HEK293 (cell line): ENCODE results near the gene MTX1.
A peak's percentile ranks its signal among the peaks of the same experiment; 100 is the strongest.

ENCODE experiments used
- CTCF ChIA-PET: fragments of 350-600 bp; formaldehyde crosslinking; extraction: SDS; loops from one replicate; lab custom pipeline; 2021; ENCODE audit warnings: antibody characterized with exemption; lab: Yijun Ruan, JAX
- POLR2A ChIA-PET: fragments of 300-600 bp; formaldehyde crosslinking; extraction: SDS; loops from one replicate; lab custom pipeline; 2020; ENCODE audit warnings: antibody characterized with exemption, inconsistent platforms; lab: Yijun Ruan, JAX
- H3K27ac ChIP-seq: fragments of 200-500 bp; sonication (Bioruptor generic); 2 replicates; pipeline ENCODE4 v1.5.1; 2014; ENCODE audit warnings: low read depth, low read length, control low read depth, inconsistent platforms; ENCODE audit errors: extremely low read depth
- H3K36me3 ChIP-seq, 2 experiments: fragments of 200-500 bp in 1 of 2; sonication (Bioruptor generic) in 1 of 2; 1 replicate in 1 of 2; 2 replicates in 1 of 2; pipeline ENCODE4 v1.5.1; 2014 to 2017; ENCODE audit warnings: inconsistent platforms in 2 of 2, low read length in 2 of 2; ENCODE audit not compliant: control insufficient read depth in 2 of 2, insufficient read depth in 1 of 2
- H3K4me1 ChIP-seq: fragments of 200-500 bp; sonication (Bioruptor generic); 2 replicates; pipeline ENCODE4 v1.5.1; 2014; ENCODE audit warnings: mild to moderate bottlenecking, low read length, inconsistent platforms; ENCODE audit not compliant: control insufficient read depth, insufficient read depth
- H3K4me3 ChIP-seq: 2 replicates; pipeline ENCODE4 v1.5.1; 2011; ENCODE audit warnings: low read depth, mild to moderate bottlenecking, control low read depth, low read length, moderate library complexity
- H3K9me3 ChIP-seq: fragments of 200-500 bp; sonication (Bioruptor generic); 2 replicates; pipeline ENCODE4 v1.5.1; 2014; ENCODE audit warnings: low read depth, low read length, inconsistent platforms; ENCODE audit not compliant: control insufficient read depth, insufficient read depth
- BCL11B ChIP-seq: fragments of 450-650 bp; formaldehyde crosslinking; IDR thresholded peaks from 2 replicates; pipeline ENCODE4 v1.5.1; 2016; ENCODE audit warnings: low read depth, missing biosample characterization, missing genetic modification characterization
- GLI2 ChIP-seq: fragments of 450-650 bp; formaldehyde crosslinking; IDR thresholded peaks from 2 replicates; pipeline ENCODE4; 2017; ENCODE audit warnings: missing biosample characterization, missing genetic modification characterization, low read depth, borderline replicate concordance
- HOXA7 ChIP-seq: sonication (generic); formaldehyde crosslinking; IDR thresholded peaks from 2 replicates; pipeline ENCODE4 v1.8.1; 2022; ENCODE audit warnings: missing genetic modification reagents, borderline replicate concordance
- KLF16 ChIP-seq: fragments of 450-650 bp; formaldehyde crosslinking; IDR thresholded peaks from 2 replicates; pipeline ENCODE4 v1.5.1; 2017; ENCODE audit warnings: missing biosample characterization, missing genetic modification characterization
- SALL2 ChIP-seq: fragments of 450-650 bp; formaldehyde crosslinking; IDR thresholded peaks from 2 replicates; pipeline ENCODE4 v1.5.0; 2017; ENCODE audit warnings: missing biosample characterization, mild to moderate bottlenecking, missing genetic modification characterization, borderline replicate concordance
- SP3 ChIP-seq: fragments of 450-650 bp; formaldehyde crosslinking; IDR thresholded peaks from 2 replicates; pipeline ENCODE4 v1.5.1; 2016; ENCODE audit warnings: missing biosample characterization, missing genetic modification characterization
- TSHZ1 ChIP-seq: fragments of 450-650 bp; formaldehyde crosslinking; IDR thresholded peaks from 2 replicates; pipeline ENCODE4 v1.5.1; 2016; ENCODE audit warnings: missing biosample characterization, missing genetic modification characterization, borderline replicate concordance
- YY1 ChIP-seq: fragments of 450-650 bp; formaldehyde crosslinking; IDR thresholded peaks from 2 replicates; pipeline ENCODE4 v1.5.1; 2018; ENCODE audit warnings: missing biosample characterization, missing genetic modification characterization
- ZBTB17 ChIP-seq: fragments of 450-650 bp; formaldehyde crosslinking; IDR thresholded peaks from 2 replicates; pipeline ENCODE4 v1.5.1; 2016; ENCODE audit warnings: missing biosample characterization, missing genetic modification characterization
- ZBTB20 ChIP-seq: fragments of 450-650 bp; formaldehyde crosslinking; IDR thresholded peaks from 2 replicates; pipeline ENCODE4 v1.5.1; 2016; ENCODE audit warnings: missing biosample characterization, missing genetic modification characterization
- ZNF175 ChIP-seq: fragments of 450-650 bp; formaldehyde crosslinking; IDR thresholded peaks from 2 replicates; pipeline ENCODE4 v1.5.1; 2016; ENCODE audit warnings: missing biosample characterization, missing genetic modification characterization
- ZNF280D ChIP-seq: fragments of 450-650 bp; formaldehyde crosslinking; IDR thresholded peaks from 2 replicates; pipeline ENCODE4 v1.5.1; 2016; ENCODE audit warnings: missing biosample characterization, missing genetic modification characterization
- ZNF341 ChIP-seq: fragments of 450-650 bp; formaldehyde crosslinking; IDR thresholded peaks from 2 replicates; pipeline ENCODE4; 2016; ENCODE audit warnings: low read depth, missing biosample characterization, missing genetic modification characterization
- ZNF404 ChIP-seq: fragments of 450-650 bp; formaldehyde crosslinking; IDR thresholded peaks from 2 replicates; pipeline ENCODE4 v1.5.1; 2017; ENCODE audit warnings: missing biosample characterization, missing genetic modification characterization
- ZNF585B ChIP-seq: fragments of 450-650 bp; formaldehyde crosslinking; IDR thresholded peaks from 2 replicates; pipeline ENCODE4 v1.5.1; 2016; ENCODE audit warnings: missing biosample characterization, missing genetic modification characterization
- ZNF624 ChIP-seq: fragments of 450-650 bp; formaldehyde crosslinking; IDR thresholded peaks from 2 replicates; pipeline ENCODE4 v1.5.1; 2017; ENCODE audit warnings: missing biosample characterization, missing genetic modification characterization
- ZNF658 ChIP-seq: fragments of 450-650 bp; formaldehyde crosslinking; IDR thresholded peaks from 2 replicates; pipeline ENCODE4; 2016; ENCODE audit warnings: missing biosample characterization, missing genetic modification characterization
- ZNF664 ChIP-seq: fragments of 450-650 bp; formaldehyde crosslinking; IDR thresholded peaks from 2 replicates; pipeline ENCODE4 v1.5.1; 2016; ENCODE audit warnings: missing biosample characterization, missing genetic modification characterization
- ZNF677 ChIP-seq: fragments of 450-650 bp; IDR thresholded peaks from 2 replicates; pipeline ENCODE4 v1.5.0; 2018; ENCODE audit warnings: missing biosample characterization, mild to moderate bottlenecking, missing genetic modification characterization, moderate library complexity
- ZNF776 ChIP-seq: fragments of 450-650 bp; formaldehyde crosslinking; IDR thresholded peaks from 2 replicates; pipeline ENCODE4 v1.5.0; 2017; ENCODE audit warnings: missing biosample characterization, missing genetic modification characterization, borderline replicate concordance
- ZNF777 ChIP-seq: fragments of 450-650 bp; formaldehyde crosslinking; IDR thresholded peaks from 2 replicates; pipeline ENCODE4 v1.5.1; 2017; ENCODE audit warnings: missing biosample characterization, missing genetic modification characterization, borderline replicate concordance
- ZNF785 ChIP-seq: fragments of 450-650 bp; formaldehyde crosslinking; IDR thresholded peaks from 2 replicates; pipeline ENCODE4 v1.5.1; 2016; ENCODE audit warnings: missing biosample characterization, missing genetic modification characterization
- ZSCAN4 ChIP-seq: fragments of 450-650 bp; formaldehyde crosslinking; IDR thresholded peaks from 2 replicates; pipeline ENCODE4 v1.5.1; 2017; ENCODE audit warnings: missing biosample characterization, missing genetic modification characterization

MTX1 gene

GRCh38 chr1:155176544-155177071, 31.9 kb upstream of the MTX1 start (continued):
- TF ChIP-seq ZNF175 (tag by site-specific recombination) (no peak), ZNF664 (tag by site-specific recombination) (peak; percentile 85), GLI2 (tag by site-specific recombination) (no peak), ZNF777 (no peak), ZNF404 (tag by site-specific recombination) (no peak), HOXA7 (CRISPR knock-in tag) (no peak), YY1 (tag by site-specific recombination) (no peak), ZNF658 (tag by site-specific recombination) (no peak), ZNF280D (tag by site-specific recombination) (no peak), ZSCAN4 (tag by site-specific recombination) (no peak), ZNF585B (no peak), SALL2 (tag by site-specific recombination) (no peak)

GRCh38 chr1:155177192-155177917, 31.1 kb upstream of the MTX1 start:
- Histone ChIP-seq H3K27ac (no peak overlapping the region), H3K9me3 (no peaks in the 10 kb centered on the region)
- POLR2A ChIA-PET: interaction anchor here (1.0 to 1.4 kb wide), 3 partner anchors 17 to 145 kb away, joined by 3 to 11 read pairs (median 4); no protein-coding TSS in a partner anchor
- CTCF ChIA-PET: interaction anchor here (0.5 to 4.3 kb wide), 13 partner anchors 9 to 1827 kb away, joined by 3 to 49 read pairs (median 4); partner anchors contain the start of gene THBS3
- TF ChIP-seq ZBTB17 (tag by site-specific recombination): no peak
- TF ChIP-seq ZNF341 (tag by site-specific recombination): no peak
- no peak for TF ChIP-seq TSHZ1 (tag by site-specific recombination)
- no peak for TF ChIP-seq ZNF785 (tag by site-specific recombination)
- TF ChIP-seq ZBTB20 (tag by site-specific recombination): no peak
- no peak for TF ChIP-seq GLI2 (tag by site-specific recombination)
- no peak for TF ChIP-seq ZNF677
- no peak for TF ChIP-seq KLF16 (tag by site-specific recombination)
- TF ChIP-seq SP3 (tag by site-specific recombination): no peak
- no peak for TF ChIP-seq ZNF624 (tag by site-specific recombination)
- no peak for TF ChIP-seq ZNF776
- TF ChIP-seq BCL11B (tag by site-specific recombination): no peak
- TF ChIP-seq, all 188 proteins: peak for 0
- Histone ChIP-seq H3K36me3 (no peaks in the 10 kb centered on the region), H3K4me3 (no peak overlapping the region), H3K4me1 (no peaks in the 10 kb centered on the region)
